ENCODE measurements around the gene SV2B. TPM values are rescaled to one million over a fixed set of nuclear protein-coding genes. Genes with fewer than 3 reads are reported as not detected.

Gene SV2B
- total RNA-seq, 2 donors from 2014 or later = 0.04 to 0.13 TPM

GRCh38 chr15:91165850-91166249, 65.8 kb downstream of the SV2B start:
- Mint-ChIP-seq H3K4me3 (no peak overlapping the region), H3K36me3 (ENCODE audit: low read depth) (no peaks in the 10 kb centered on the region), H3K27ac (no peak overlapping the region), H3K27me3 (peaks cover 17% of the 10 kb centered on the region), H3K9me3 (peaks cover 7% of the 10 kb centered on the region), H3K4me1 (no peaks in the 10 kb centered on the region)
- ATAC-seq (replicated peaks) = no peak

- H3K27ac Mint-ChIP-seq = no peak overlapping the region
- peaks cover 29% of the 10 kb centered on the region for H3K27me3 Mint-ChIP-seq
- no peak overlapping the region for H3K4me3 Mint-ChIP-seq
- no peak for ATAC-seq (replicated peaks)
- H3K4me1 Mint-ChIP-seq = no peaks in the 10 kb centered on the region
- no peaks in the 10 kb centered on the region for H3K36me3 Mint-ChIP-seq (ENCODE audit: low read depth)
- H3K9me3 Mint-ChIP-seq = peaks cover 7% of the 10 kb centered on the region
Measured at GRCh38 chr15:91168457-91168856, 68.4 kb downstream of the SV2B start.

GRCh38 chr15:91171334-91171733, 71.3 kb downstream of the SV2B start:
- Mint-ChIP-seq H3K4me1 (no peaks in the 10 kb centered on the region), H3K27me3 (peaks cover 25% of the 10 kb centered on the region), H3K4me3 (no peak overlapping the region), H3K36me3 (ENCODE audit: low read depth) (no peaks in the 10 kb centered on the region), H3K9me3 (peaks cover 4% of the 10 kb centered on the region), H3K27ac (no peak overlapping the region)
- no peak for ATAC-seq (replicated peaks)

- no peak for ATAC-seq (replicated peaks)
- Mint-ChIP-seq H3K9me3 (no peaks in the 10 kb centered on the region), H3K4me3 (no peak overlapping the region), H3K4me1 (no peaks in the 10 kb centered on the region), H3K36me3 (ENCODE audit: low read depth) (no peaks in the 10 kb centered on the region), H3K27me3 (peaks cover 43% of the 10 kb centered on the region), H3K27ac (no peak overlapping the region)
Measured at GRCh38 chr15:91182101-91182500, 82.0 kb downstream of the SV2B start.

GRCh38 chr15:91183596-91183995, 83.5 kb downstream of the SV2B start:
- Mint-ChIP-seq H3K27ac (no peak overlapping the region), H3K4me3 (no peak overlapping the region)

GRCh38 chr15:91184441-91184840, 84.4 kb downstream of the SV2B start:
- no peaks in the 10 kb centered on the region for H3K9me3 Mint-ChIP-seq
- H3K36me3 Mint-ChIP-seq (ENCODE audit: low read depth) = no peaks in the 10 kb centered on the region

More at GRCh38 chr15:91183596-91183995, 83.5 kb downstream of the SV2B start:
- Mint-ChIP-seq H3K4me1 (no peaks in the 10 kb centered on the region), H3K27me3 (peaks cover 43% of the 10 kb centered on the region), H3K36me3 (ENCODE audit: low read depth) (no peaks in the 10 kb centered on the region), H3K9me3 (no peaks in the 10 kb centered on the region)
- no peak for ATAC-seq (replicated peaks)

GRCh38 chr15:91186904-91187656, 87.0 kb downstream of the SV2B start:
- Mint-ChIP-seq H3K27ac (no peak overlapping the region), H3K4me1 (no peaks in the 10 kb centered on the region), H3K9me3 (no peaks in the 10 kb centered on the region), H3K27me3 (peaks cover 36% of the 10 kb centered on the region), H3K36me3 (ENCODE audit: low read depth) (no peaks in the 10 kb centered on the region), H3K4me3 (no peak overlapping the region)
- no peak for ATAC-seq (replicated peaks)

More at GRCh38 chr15:91184441-91184840, 84.4 kb downstream of the SV2B start:
- H3K4me3 Mint-ChIP-seq = no peak overlapping the region
- H3K27me3 Mint-ChIP-seq = peaks cover 43% of the 10 kb centered on the region
- no peaks in the 10 kb centered on the region for H3K4me1 Mint-ChIP-seq
- no peak for ATAC-seq (replicated peaks)
- no peak overlapping the region for H3K27ac Mint-ChIP-seq

GRCh38 chr15:91192285-91192684, 92.2 kb downstream of the SV2B start:
- Mint-ChIP-seq H3K36me3 (ENCODE audit: low read depth) (no peaks in the 10 kb centered on the region), H3K27ac (no peak overlapping the region), H3K4me3 (no peak overlapping the region), H3K9me3 (no peaks in the 10 kb centered on the region), H3K4me1 (no peaks in the 10 kb centered on the region), H3K27me3 (peaks cover 18% of the 10 kb centered on the region)
- no peak for ATAC-seq (replicated peaks)

- peaks cover 18% of the 10 kb centered on the region for H3K27me3 Mint-ChIP-seq
- H3K4me1 Mint-ChIP-seq = no peaks in the 10 kb centered on the region
- no peak overlapping the region for H3K4me3 Mint-ChIP-seq
- H3K9me3 Mint-ChIP-seq = no peaks in the 10 kb centered on the region
- H3K36me3 Mint-ChIP-seq (ENCODE audit: low read depth) = no peaks in the 10 kb centered on the region
- ATAC-seq (replicated peaks) = no peak
- no peak overlapping the region for H3K27ac Mint-ChIP-seq
Measured at GRCh38 chr15:91192690-91193377, 92.8 kb downstream of the SV2B start.

- H3K36me3 Mint-ChIP-seq (ENCODE audit: low read depth) = no peaks in the 10 kb centered on the region
Measured at GRCh38 chr15:91193378-91193720, 93.3 kb downstream of the SV2B start.

GRCh38 chr15:91196127-91196526, 96.1 kb downstream of the SV2B start:
- Mint-ChIP-seq H3K27ac (no peak overlapping the region), H3K4me1 (no peaks in the 10 kb centered on the region), H3K9me3 (no peaks in the 10 kb centered on the region), H3K27me3 (peaks cover 24% of the 10 kb centered on the region), H3K36me3 (ENCODE audit: low read depth) (no peaks in the 10 kb centered on the region), H3K4me3 (no peak overlapping the region)
- ATAC-seq (replicated peaks) = no peak

More at GRCh38 chr15:91193378-91193720, 93.3 kb downstream of the SV2B start:
- Mint-ChIP-seq H3K27ac (no peak overlapping the region), H3K27me3 (peaks cover 18% of the 10 kb centered on the region), H3K9me3 (no peaks in the 10 kb centered on the region), H3K4me1 (no peaks in the 10 kb centered on the region), H3K4me3 (no peak overlapping the region)
- no peak for ATAC-seq (replicated peaks)

- H3K4me3 Mint-ChIP-seq = no peak overlapping the region
- ATAC-seq (replicated peaks) = no peak
- no peaks in the 10 kb centered on the region for H3K9me3 Mint-ChIP-seq
- H3K27me3 Mint-ChIP-seq = peaks cover 23% of the 10 kb centered on the region
- H3K36me3 Mint-ChIP-seq (ENCODE audit: low read depth) = no peaks in the 10 kb centered on the region
- no peak overlapping the region for H3K27ac Mint-ChIP-seq
- no peaks in the 10 kb centered on the region for H3K4me1 Mint-ChIP-seq
Measured at GRCh38 chr15:91196768-91197167, 96.7 kb downstream of the SV2B start.

GRCh38 chr15:91199511-91199910, 99.5 kb downstream of the SV2B start:
- H3K9me3 Mint-ChIP-seq = no peaks in the 10 kb centered on the region
- no peaks in the 10 kb centered on the region for H3K36me3 Mint-ChIP-seq (ENCODE audit: low read depth)
- peaks cover 17% of the 10 kb centered on the region for H3K27me3 Mint-ChIP-seq
- H3K27ac Mint-ChIP-seq = no peak overlapping the region
- H3K4me1 Mint-ChIP-seq = no peaks in the 10 kb centered on the region
- no peak for ATAC-seq (replicated peaks)
- no peak overlapping the region for H3K4me3 Mint-ChIP-seq

GRCh38 chr15:91200101-91200754, 100.2 kb downstream of the SV2B start:
- H3K4me1 Mint-ChIP-seq = no peaks in the 10 kb centered on the region
- H3K27me3 Mint-ChIP-seq = peaks cover 14% of the 10 kb centered on the region
- H3K27ac Mint-ChIP-seq = no peak overlapping the region
- H3K9me3 Mint-ChIP-seq = no peaks in the 10 kb centered on the region
- no peaks in the 10 kb centered on the region for H3K36me3 Mint-ChIP-seq (ENCODE audit: low read depth)
- no peak for ATAC-seq (replicated peaks)
- H3K4me3 Mint-ChIP-seq = no peak overlapping the region

Data from activated T-helper 17 cell treated with anti-CD3 and anti-CD28 coated beads, Interleukin-2, amount 50 U/mL, for 72 hours (primary cell).